H1 (cell line): ENCODE measurements around the gene ENDOV. TPM values are rescaled to one million over a fixed set of nuclear protein-coding genes. Genes with fewer than 3 reads are reported as not detected.

ENCODE experiments used
- CTCF ChIA-PET: fragments of 300-600 bp; sonication (Branson Sonifier 250); formaldehyde crosslinking; loops from one replicate; lab custom pipeline; 2021; ENCODE audit not compliant: partially characterized antibody; lab: Charles Lee
- POLR2A ChIA-PET: fragments of 300-600 bp; sonication (Branson Sonifier 250); formaldehyde crosslinking; loops from one replicate; lab custom pipeline; 2021; ENCODE audit warnings: inconsistent platforms; ENCODE audit not compliant: partially characterized antibody; lab: Charles Lee
- DNase-seq, 2 experiments: peaks; one replicate each; pipeline versions ENCODE4 v3.0.0 to v3.0.0-alpha.2; 2010 to 2022; ENCODE audit warnings: low spot score in 2 of 2, low read depth in 1 of 2, mixed read lengths in 1 of 2
- FAIRE-seq: peaks from 2 replicates; lab custom pipeline; 2011; peaks lifted over from hg19 to GRCh38; lab: Jason Lieb, UNC
- H2AFZ ChIP-seq: 2 replicates; pipeline ENCODE4 v1.8.1; 2012; ENCODE audit warnings: low read length, inconsistent platforms
- H2AK5ac ChIP-seq: 2 replicates; pipeline ENCODE4 v1.6.1; 2013; ENCODE audit warnings: low read depth, low read length
- H2BK120ac ChIP-seq: replicated peaks from 2 replicates; pipeline ENCODE3; 2013; ENCODE audit warnings: low read depth, low read length, inconsistent platforms
- H2BK12ac ChIP-seq: 2 replicates; pipeline ENCODE4 v1.6.1; 2013; ENCODE audit warnings: low read depth, low read length
- H2BK15ac ChIP-seq: 2 replicates; pipeline ENCODE4 v1.6.1; 2013; ENCODE audit warnings: low read length
- H2BK20ac ChIP-seq: 2 replicates; pipeline ENCODE4 v1.6.1; 2013; ENCODE audit warnings: low read length
- H2BK5ac ChIP-seq: 2 replicates; pipeline ENCODE4 v1.6.1; 2013; ENCODE audit warnings: low read depth, low read length
- H3K14ac ChIP-seq: 2 replicates; pipeline ENCODE4 v1.6.1; 2013; ENCODE audit warnings: inconsistent platforms; ENCODE audit not compliant: insufficient read length
- H3K18ac ChIP-seq: 2 replicates; pipeline ENCODE4 v1.6.1; 2013; ENCODE audit warnings: low read length; ENCODE audit errors: extremely low read depth
- H3K23ac ChIP-seq: 2 replicates; pipeline ENCODE4 v1.6.1; 2013; ENCODE audit warnings: inconsistent platforms; ENCODE audit not compliant: insufficient read length
- H3K23me2 ChIP-seq: 2 replicates; pipeline ENCODE4 v1.6.1; 2013; ENCODE audit warnings: low read depth, low read length
- H3K27ac ChIP-seq: 2 replicates; pipeline ENCODE4 v1.6.1; 2011; ENCODE audit warnings: low read depth, low read length, inconsistent platforms
- H3K27me3 ChIP-seq, 4 experiments: replicated peaks in 1 of 4; 1 replicate in 1 of 4; 2 replicates in 3 of 4; pipeline versions ENCODE4 v1.6.1 to v1.8.1; 2011 to 2013; ENCODE audit warnings: low read length in 3 of 4, mild to moderate bottlenecking in 3 of 4, inconsistent platforms in 2 of 4, mixed read lengths in 2 of 4, moderate library complexity in 1 of 4; ENCODE audit not compliant: control insufficient read depth in 3 of 4, insufficient read depth in 3 of 4; ENCODE audit errors: extremely low read depth in 1 of 4
- H3K36me3 ChIP-seq, 4 experiments: 2 replicates each; pipeline versions ENCODE4 v1.6.1 to v1.8.1; 2011 to 2013; ENCODE audit warnings: mild to moderate bottlenecking in 4 of 4, low read length in 3 of 4, moderate library complexity in 2 of 4, control low read depth in 1 of 4, inconsistent platforms in 1 of 4; ENCODE audit not compliant: insufficient read depth in 4 of 4, control insufficient read depth in 2 of 4
- H3K4ac ChIP-seq: replicated peaks from 2 replicates; pipeline ENCODE3; 2013; ENCODE audit warnings: low read length, low read depth, mixed read lengths, inconsistent platforms; ENCODE audit not compliant: insufficient read length
- H3K4me1 ChIP-seq, 4 experiments: replicated peaks in 1 of 4; 1 replicate in 1 of 4; 2 replicates in 3 of 4; pipeline versions ENCODE4 v1.6.1 to v1.8.1; 2011 to 2013; ENCODE audit warnings: low read length in 3 of 4, inconsistent platforms in 2 of 4, mixed read lengths in 1 of 4; ENCODE audit not compliant: insufficient read depth in 4 of 4, control insufficient read depth in 3 of 4
- H3K4me2 ChIP-seq, 2 experiments: 2 replicates each; pipeline versions ENCODE4 v1.6.1 to v1.8.1; 2011 to 2013; ENCODE audit warnings: low read depth in 2 of 2, low read length in 2 of 2, control low read depth in 1 of 2, inconsistent platforms in 1 of 2, mild to moderate bottlenecking in 1 of 2; ENCODE audit not compliant: insufficient read depth in 1 of 2
- H3K4me3 ChIP-seq, 4 experiments: fragments of 200-600, 300-600 bp in 1 of 4; sonication (generic), shearing (Covaris generic), sonication (Bioruptor Twin) in 1 of 4; 2 replicates each; pipeline versions ENCODE4 v1.5.1 to v1.8.1; 2011 to 2016; ENCODE audit warnings: low read length in 4 of 4, low read depth in 3 of 4, control low read depth in 2 of 4, inconsistent platforms in 2 of 4, mild to moderate bottlenecking in 2 of 4, mixed read lengths in 1 of 4, moderate library complexity in 1 of 4; ENCODE audit not compliant: insufficient read depth in 2 of 4; ENCODE audit errors: extremely low read depth in 1 of 4
- H3K56ac ChIP-seq: replicated peaks from 2 replicates; pipeline ENCODE3; 2013; ENCODE audit warnings: low read depth, mild to moderate bottlenecking, mixed read lengths, low read length, inconsistent platforms; ENCODE audit not compliant: insufficient read length
- H3K79me1 ChIP-seq: 2 replicates; pipeline ENCODE4 v1.6.1; 2013; ENCODE audit warnings: low read depth, low read length, control low read depth
- H3K79me2 ChIP-seq, 2 experiments: 2 replicates each; pipeline versions ENCODE4 v1.6.1 to v1.8.1; 2012 to 2013; ENCODE audit warnings: low read length in 2 of 2, mild to moderate bottlenecking in 2 of 2, inconsistent platforms in 1 of 2; ENCODE audit not compliant: insufficient read depth in 2 of 2, control insufficient read depth in 1 of 2
- H3K9ac ChIP-seq, 4 experiments: replicated peaks in 1 of 4; 1 replicate in 1 of 4; 2 replicates in 3 of 4; pipeline versions ENCODE4 v1.6.1 to v1.8.1; 2011 to 2013; ENCODE audit warnings: low read depth in 3 of 4, low read length in 3 of 4, control low read depth in 2 of 4, mild to moderate bottlenecking in 2 of 4, moderate library complexity in 2 of 4, inconsistent platforms in 1 of 4; ENCODE audit errors: extremely low read depth in 1 of 4
- H3K9me3 ChIP-seq, 2 experiments: 2 replicates each; pipeline versions ENCODE4 v1.6.1 to v1.8.1; 2012 to 2013; ENCODE audit warnings: mild to moderate bottlenecking in 2 of 2, moderate library complexity in 2 of 2, control low read depth in 1 of 2, inconsistent platforms in 1 of 2, low read depth in 1 of 2, low read length in 1 of 2, mixed read lengths in 1 of 2; ENCODE audit not compliant: insufficient read depth in 2 of 2
- H4K20me1 ChIP-seq, 2 experiments: replicated peaks in 1 of 2; 2 replicates each; pipeline versions ENCODE3 to v1.8.1; 2011 to 2013; ENCODE audit warnings: inconsistent platforms in 2 of 2, low read length in 2 of 2, mild to moderate bottlenecking in 1 of 2; ENCODE audit not compliant: insufficient read depth in 2 of 2, control insufficient read depth in 1 of 2
- H4K5ac ChIP-seq: 2 replicates; pipeline ENCODE4 v1.6.1; 2013; ENCODE audit warnings: low read length, low read depth, mixed read lengths, inconsistent platforms; ENCODE audit not compliant: insufficient read length
- H4K8ac ChIP-seq: 2 replicates; pipeline ENCODE4 v1.8.0; 2013; ENCODE audit warnings: mild to moderate bottlenecking, moderate library complexity, low read length, inconsistent platforms; ENCODE audit not compliant: insufficient read depth; ENCODE audit errors: extremely low read depth
- H4K91ac ChIP-seq: replicated peaks from 2 replicates; pipeline ENCODE3; 2013; ENCODE audit warnings: low read length, mixed read lengths, inconsistent platforms; ENCODE audit not compliant: insufficient read length
- CREB1 ChIP-seq: IDR thresholded peaks from 2 replicates; pipeline ENCODE4 v1.6.1; 2012; ENCODE audit warnings: inconsistent platforms
- RAD21 ChIP-seq, 2 experiments: IDR thresholded peaks in 1 of 2; conservative IDR thresholded peaks in 1 of 2; 2 replicates each; pipeline ENCODE4 v1.6.1; 2011; ENCODE audit warnings: low read depth in 2 of 2, low read length in 2 of 2, improper control_type of control experiment in 1 of 2, inconsistent platforms in 1 of 2, mild to moderate bottlenecking in 1 of 2, moderate library complexity in 1 of 2
- TAF7 ChIP-seq: optimal IDR thresholded peaks from 2 replicates; pipeline ENCODE3; 2011; ENCODE audit warnings: low read depth, mild to moderate bottlenecking, inconsistent platforms, low read length, moderate library complexity, borderline replicate concordance
- whole genome bisulfite sequencing, 2 experiments: shearing (Covaris generic) in 1 of 2; methylation state at CpG; one replicate each; pipeline versions ENCODE4 v1.1.6 to v1.1.7; 2013 to 2015; ENCODE audit warnings: low lambda C conversion rate in 2 of 2, mixed read lengths in 2 of 2, inconsistent platforms in 1 of 2, low coverage in 1 of 2, missing lambda C conversion rate in 1 of 2; ENCODE audit not compliant: insufficient replicate concordance in 2 of 2, insufficient coverage in 1 of 2, insufficient read length in 1 of 2; ENCODE audit errors: extremely low coverage in 1 of 2, missing lambda C conversion rate in 1 of 2; 5-methylcytosine and 5-hydroxymethylcytosine counted together
- polyA plus RNA-seq, 7 experiments: library from polyadenylated mRNA; depleted of rRNA in 3 of 7; stranded (reverse) in 5 of 7; unstranded in 2 of 7; fragments of >200 nt in 5 of 7; fragments of 200-250 nt in 2 of 7; gene quantifications; 1 replicate in 5 of 7; 2 replicates in 1 of 7; 4 replicates in 1 of 7; pipeline versions ENCODE4 v1.2.1 to v1.2.3, GENCODE V29; 2011 to 2013; ENCODE audit warnings: missing spikeins in 2 of 7, mixed read lengths in 2 of 7
- total RNA-seq: library from RNA; stranded (reverse); fragmentation: NEBNext Ultra II Directional; extraction: Animal tissue kit (Norgen Biotek cat#: 25700); gene quantifications from 2 replicates; pipeline ENCODE4 v1.2.1, GENCODE V29; 2021

Gene ENDOV
- total and polyA plus RNA-seq, 2 of the 8 experiments (the other 6 are each of a cell fraction or from before 2014, with no cell fraction given) = 10.6 to 13.3 TPM

DNA sequence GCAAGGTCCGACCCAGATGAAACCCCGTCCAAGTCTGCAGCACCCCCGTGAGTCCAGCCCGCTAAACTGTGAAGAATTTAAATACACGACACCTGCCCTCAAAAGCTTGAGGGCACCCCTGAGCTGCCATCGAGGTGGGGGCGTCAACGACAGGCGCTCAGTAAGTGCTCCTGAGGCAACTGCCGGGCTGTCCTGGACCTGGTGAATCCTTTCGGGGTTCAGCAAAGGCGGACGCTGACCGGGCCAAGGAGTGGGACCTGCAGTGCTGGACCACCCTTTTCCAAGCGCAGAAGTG, 512 bp upstream of the ENDOV start:
- POLR2A ChIA-PET = interaction anchor here (1.2 to 1.3 kb wide), 2 partner anchors 19 to 40 kb away, joined by 3 to 4 read pairs; no protein-coding TSS in a partner anchor
- Histone ChIP-seq H3K18ac (no peak overlapping the region), H3K27ac (no peak overlapping the region)

More for the DNA sequence above, 512 bp upstream of the ENDOV start:
- CTCF ChIA-PET = interaction anchor here (2.2 to 2.3 kb wide), 2 partner anchors 10 to 13 kb away, joined by 7 read pairs; no protein-coding TSS in a partner anchor
- Histone ChIP-seq H3K27me3 (peaks cover 1 to 13% (median 9%) of the 10 kb centered on the region in 4 experiments), H4K8ac (peak overlapping the region; percentile 53; the same call in 1 of the 2 replicates), H2BK20ac (no peak overlapping the region), H3K23ac (no peak overlapping the region), H2AK5ac (no peak overlapping the region), H4K5ac (no peak overlapping the region), H2BK12ac (no peak overlapping the region), H3K79me2 (no peaks in the 10 kb centered on the region), H2BK15ac (no peak overlapping the region), H3K56ac (no peak overlapping the region), H2BK120ac (no peak overlapping the region), H3K4me3 (peak overlapping the region; percentile 69 to 95 (median 84)), H3K79me1 (no peaks in the 10 kb centered on the region; the same call in 1 of the 2 replicates), H4K20me1 (peaks cover 1 to 4% of the 10 kb centered on the region in 2 experiments), H4K91ac (no peak overlapping the region), H2BK5ac (no peak overlapping the region), H3K9me3 (no peaks in the 10 kb centered on the region), H3K4me1 (peaks cover 0 to 3% (median under 1%) of the 10 kb centered on the region in 4 experiments; a peak in 4 of 7 replicates), H3K9ac (peak overlapping the region in 2 of 4 experiments; percentile 78 to 83; a peak in 2 of 7 replicates), H3K4me2 (peak overlapping the region; percentile 72 to 97), H3K23me2 (peaks cover 11% of the 10 kb centered on the region; the same call in 1 of the 2 replicates), H3K4ac (no peak overlapping the region), H3K14ac (no peak overlapping the region), H2AFZ (peak overlapping the region; percentile 17; the same call in 1 of the 2 replicates), H3K36me3 (peaks cover 0 to 3% (median 0%) of the 10 kb centered on the region in 4 experiments; a peak in 1 of 8 replicates)
- TF ChIP-seq RAD21 (IDR thresholded peaks at IDR 0.05 in 1 of 2, conservative IDR thresholded peaks at IDR 0.05 in 1 of 2; ENCODE audit: low read depth in 2 of 2, low read length in 2 of 2) (0 out of 4 replicates have a peak, but pooled peaks of 1 of the 2 experiments have one; percentile 2), CREB1 (no peak), TAF7 (no peak)
- FAIRE-seq (no peak), DNase-seq (no peak)
- 9% methylated on average over 15 of the region's 15 CpGs; no CpG with 5 or more reads in 1 of the 2 experiments for WGBS, 2 experiments
